ENCODE measurements around the gene ILRUN.

DNA sequence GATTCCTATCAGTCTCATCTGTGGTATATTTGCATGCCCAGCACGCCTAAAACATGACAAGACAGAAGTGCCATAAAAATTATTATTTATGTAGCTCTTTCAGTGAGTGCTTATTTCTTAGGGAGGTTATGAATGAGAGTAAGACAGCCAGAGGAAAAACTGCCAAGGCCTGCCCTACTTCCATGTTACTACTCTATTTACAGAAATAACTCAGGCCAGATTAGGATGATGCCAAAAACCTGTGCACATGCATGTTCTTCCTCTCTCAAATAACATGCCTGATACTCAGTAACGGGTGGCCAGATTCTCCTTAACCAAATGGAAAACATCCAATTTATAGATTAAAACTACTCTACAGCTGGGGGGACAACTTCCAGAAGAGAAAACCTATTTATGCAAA lies 45.7 kb downstream of the ILRUN start:
- TF ChIP-seq, protein P1, sequence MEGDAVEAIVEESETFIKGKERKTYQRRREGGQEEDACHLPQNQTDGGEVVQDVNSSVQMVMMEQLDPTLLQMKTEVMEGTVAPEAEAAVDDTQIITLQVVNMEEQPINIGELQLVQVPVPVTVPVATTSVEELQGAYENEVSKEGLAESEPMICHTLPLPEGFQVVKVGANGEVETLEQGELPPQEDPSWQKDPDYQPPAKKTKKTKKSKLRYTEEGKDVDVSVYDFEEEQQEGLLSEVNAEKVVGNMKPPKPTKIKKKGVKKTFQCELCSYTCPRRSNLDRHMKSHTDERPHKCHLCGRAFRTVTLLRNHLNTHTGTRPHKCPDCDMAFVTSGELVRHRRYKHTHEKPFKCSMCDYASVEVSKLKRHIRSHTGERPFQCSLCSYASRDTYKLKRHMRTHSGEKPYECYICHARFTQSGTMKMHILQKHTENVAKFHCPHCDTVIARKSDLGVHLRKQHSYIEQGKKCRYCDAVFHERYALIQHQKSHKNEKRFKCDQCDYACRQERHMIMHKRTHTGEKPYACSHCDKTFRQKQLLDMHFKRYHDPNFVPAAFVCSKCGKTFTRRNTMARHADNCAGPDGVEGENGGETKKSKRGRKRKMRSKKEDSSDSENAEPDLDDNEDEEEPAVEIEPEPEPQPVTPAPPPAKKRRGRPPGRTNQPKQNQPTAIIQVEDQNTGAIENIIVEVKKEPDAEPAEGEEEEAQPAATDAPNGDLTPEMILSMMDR (IDR thresholded peaks at IDR 0.05; ENCODE audit: insufficient read depth, low read length), result no peak
- TF ChIP-seq POLR2AphosphoS5 (IDR thresholded peaks at IDR 0.05; ENCODE audit: low read depth), result no peak
